BE2C (cell line): ENCODE results near the gene TMSB15C. TPM values are rescaled to one million over a fixed set of nuclear protein-coding genes. Genes with fewer than 3 reads are reported as not detected.
"Not testable (repeated sequence)": the region's sequence is repeated elsewhere in the genome, so short reads cannot be mapped to it uniquely, and the experiment has no call there.

Experiments
- DNase-seq: peaks from one replicate; pipeline ENCODE4 v3.0.0-alpha.2; 2020
- H3K27me3 ChIP-seq: fragments of 250-450 bp; sonication (Bioruptor Pico); 2 replicates; pipeline ENCODE4 v1.5.1; 2020; ENCODE audit warnings: mild to moderate bottlenecking
- H3K36me3 ChIP-seq: fragments of 250-450 bp; sonication (Bioruptor Pico); 2 replicates; pipeline ENCODE4 v1.5.1; 2020; ENCODE audit warnings: mild to moderate bottlenecking
- H3K4me1 ChIP-seq: fragments of 250-450 bp; sonication (Bioruptor Pico); 2 replicates; pipeline ENCODE4 v1.5.1; 2020
- H3K4me3 ChIP-seq: 2 replicates; pipeline ENCODE4 v1.5.1; 2011; ENCODE audit warnings: low read depth, low read length
- H3K9me3 ChIP-seq: fragments of 250-450 bp; sonication (Bioruptor Pico); 2 replicates; pipeline ENCODE4 v1.5.1; 2020
- CTCF ChIP-seq: IDR thresholded peaks from 2 replicates; pipeline ENCODE4 v1.5.1; 2012; ENCODE audit warnings: mild to moderate bottlenecking, low read depth, low read length
- polyA plus RNA-seq: library from polyadenylated mRNA; unstranded; fragments of >200 nt; gene quantifications from one replicate; pipeline ENCODE4 v1.2.1, GENCODE V29; 2012; ENCODE audit warnings: low read depth, missing spikeins; ENCODE audit not compliant: insufficient read length, insufficient read depth

TMSB15C gene
- polyA plus RNA-seq = 0.71 TPM

- H3K27me3 ChIP-seq, H3K4me1 ChIP-seq, H3K36me3 ChIP-seq, H3K9me3 ChIP-seq, DNase-seq, H3K4me3 ChIP-seq: not testable (repeated sequence)
Observed at GRCh38 chrX:104075778-104076445, at the start of gene TMSB15C. Gene TMSB15C (minus strand): TSS chrX:104076236.

- no peak overlapping the region for H3K4me3 ChIP-seq
- H3K36me3 ChIP-seq = no peaks in the 10 kb centered on the region
- no peak for TF ChIP-seq CTCF
- no peaks in the 10 kb centered on the region for H3K4me1 ChIP-seq
- no peak for DNase-seq
- H3K27me3 ChIP-seq = no peaks in the 10 kb centered on the region
- no peaks in the 10 kb centered on the region for H3K9me3 ChIP-seq
Observed at GRCh38 chrX:104122829-104123228, 46.8 kb upstream of the TMSB15C start.

GRCh38 chrX:104118765-104119164 is 42.7 kb upstream of the TMSB15C start:
- no peak for DNase-seq
- Histone ChIP-seq H3K4me1 (no peaks in the 10 kb centered on the region), H3K36me3 (no peaks in the 10 kb centered on the region), H3K9me3 (no peaks in the 10 kb centered on the region), H3K27me3 (no peaks in the 10 kb centered on the region), H3K4me3 (no peak overlapping the region)
- no peak for TF ChIP-seq CTCF

GRCh38 chrX:104117759-104118158 is 41.7 kb upstream of the TMSB15C start:
- H3K9me3 ChIP-seq = no peaks in the 10 kb centered on the region
- no peaks in the 10 kb centered on the region for H3K36me3 ChIP-seq
- TF ChIP-seq CTCF = no peak
- H3K27me3 ChIP-seq = no peaks in the 10 kb centered on the region
- no peak overlapping the region for H3K4me3 ChIP-seq
- DNase-seq = no peak
- H3K4me1 ChIP-seq = no peaks in the 10 kb centered on the region

- Histone ChIP-seq H3K36me3 (no peaks in the 10 kb centered on the region), H3K27me3 (no peaks in the 10 kb centered on the region), H3K4me3 (peak overlapping the region; percentile 61), H3K4me1 (no peaks in the 10 kb centered on the region), H3K9me3 (no peaks in the 10 kb centered on the region)
- peak; percentile 64 for TF ChIP-seq CTCF
- DNase-seq = peak; percentile 66
Observed at GRCh38 chrX:104113222-104113965, 37.4 kb upstream of the TMSB15C start.

- no peaks in the 10 kb centered on the region for H3K4me1 ChIP-seq
- peak within 1 kb of the TSS; percentile 61 for H3K4me3 ChIP-seq
- H3K36me3 ChIP-seq = no peaks in the 10 kb centered on the region
- TF ChIP-seq CTCF = no peak
- H3K9me3 ChIP-seq = no peaks in the 10 kb centered on the region
- peak; percentile 80 for DNase-seq
- H3K27me3 ChIP-seq = no peaks in the 10 kb centered on the region
Observed at GRCh38 chrX:104112326-104112951, 36.4 kb upstream of the TMSB15C start, which contains the start of gene ZCCHC18. Gene ZCCHC18 (plus strand): TSS chrX:104112523. CDS start chrX:104114112, 1,589 bp downstream.

- H3K36me3 ChIP-seq, H3K4me3 ChIP-seq, H3K4me1 ChIP-seq, H3K9me3 ChIP-seq, DNase-seq, H3K27me3 ChIP-seq: not testable (repeated sequence)
Observed at GRCh38 chrX:104110491-104111240, 34.6 kb upstream of the TMSB15C start.
